ENCODE results near the gene SCAI.

- TF ChIP-seq POLR2AphosphoS5 (IDR thresholded peaks at IDR 0.05) (no peak), POLR2A (IDR thresholded peaks at IDR 0.05) (no peak), CTCF (IDR thresholded peaks at IDR 0.05 in 8 of 11, conservative IDR thresholded peaks at IDR 0.05 in 3 of 11) (no peak)
These were observed 81.9 kb downstream of the SCAI start for GRCh38 chr9:125061391-125061790.

Data from spleen (tissue), 7 donors.